RPMI7951 (cell line): ENCODE measurements around the gene FOSB. TPM values are rescaled to one million over a fixed set of nuclear protein-coding genes. Genes with fewer than 3 reads are reported as not detected.

Source experiments
- DNase-seq: peaks from one replicate; pipeline ENCODE4 v3.0.0-alpha.2; 2012; ENCODE audit warnings: low read depth
- total RNA-seq: library from RNA; depleted of rRNA; stranded (reverse); fragments of >200 nt; shearing (Covaris generic); gene quantifications from 2 replicates; pipeline ENCODE4 v1.2.3, GENCODE V29; 2014; rRNA removed

The FOSB gene
- total RNA-seq, 1 experiment from 2014 or later, result 0.96 TPM

- DNase-seq, result no peak
These were observed 56.9 kb downstream of the FOSB start for GRCh38 chr19:45524575-45525129.

Other genes starting within 250 kb of the FOSB start
- gene EXOC3L2, start 222.6 kb upstream of the FOSB start, total RNA-seq, result not detected in 2 replicates
- 6.6 and 7.3 TPM in 2 replicates for gene MARK4, start 216.7 kb upstream of the FOSB start, total RNA-seq
- 0.20 and 0.24 TPM in 2 replicates for gene CKM, start 145.1 kb upstream of the FOSB start, total RNA-seq
- gene KLC3, start 127.2 kb upstream of the FOSB start, total RNA-seq, result 0.36 and 1.2 TPM in 2 replicates
- 15.7 and 17.4 TPM in 2 replicates for gene ERCC2, start 97.4 kb upstream of the FOSB start, total RNA-seq
- gene PPP1R13L, start 62.9 kb upstream of the FOSB start, total RNA-seq, result 4.5 and 5.3 TPM in 2 replicates
- gene POLR1G, start 61.4 kb upstream of the FOSB start, total RNA-seq, result 6.2 and 9.0 TPM in 2 replicates
- 138 and 144 TPM in 2 replicates for gene ERCC1, start 44.1 kb upstream of the FOSB start, total RNA-seq
- 12.9 TPM in 2 replicates for gene RTN2, start 29.1 kb downstream of the FOSB start, total RNA-seq
- gene PPM1N, start 30.4 kb downstream of the FOSB start, total RNA-seq, result 1.8 and 2.3 TPM in 2 replicates
- 53.8 and 79.1 TPM in 2 replicates for gene VASP, start 39.5 kb downstream of the FOSB start, total RNA-seq
- 5.2 and 8.4 TPM in 2 replicates for gene OPA3, start 116.8 kb downstream of the FOSB start, total RNA-seq
- gene GPR4, start 134.2 kb downstream of the FOSB start, total RNA-seq, result 0.10 TPM in 1 of 2 replicates, not detected in the other
- gene EML2, start 171.4 kb downstream of the FOSB start, total RNA-seq, result 14.4 and 20.2 TPM in 2 replicates
- gene GIPR, start 200.2 kb downstream of the FOSB start, total RNA-seq, result not detected in 2 replicates
- 474 and 568 TPM in 2 replicates for gene SNRPD2, start 224.0 kb downstream of the FOSB start, total RNA-seq
- 13.8 and 15.4 TPM in 2 replicates for gene QPCTL, start 224.7 kb downstream of the FOSB start, total RNA-seq